CD14-positive monocyte (primary cell): ENCODE data around the gene CLEC17A. TPM values are rescaled to one million over a fixed set of nuclear protein-coding genes. Genes with fewer than 3 reads are reported as not detected.
A peak's percentile ranks its signal among the peaks of the same experiment; 100 is the strongest.

Experiments used
- DNase-seq, 3 donors: peaks; one replicate each; pipeline ENCODE4 v3.0.0-alpha.2; 2011 to 2022
- H2AFZ ChIP-seq: 2 replicates; pipeline ENCODE4 v1.6.0; 2012; ENCODE audit warnings: mild to moderate bottlenecking, low read depth, low read length, inconsistent platforms; ENCODE audit not compliant: insufficient read depth, poor library complexity, severe bottlenecking
- H3K27ac ChIP-seq, 2 donors: 1 replicate in 1 of 2; 2 replicates in 1 of 2; pipeline ENCODE4 v1.5.1; 2012 to 2013; ENCODE audit warnings: low read length in 2 of 2, control low read depth in 1 of 2, inconsistent platforms in 1 of 2, low read depth in 1 of 2, mild to moderate bottlenecking in 1 of 2
- H3K27me3 ChIP-seq, 2 donors: one replicate each; pipeline versions ENCODE4 v1.6.0 to v1.6.1; 2011 to 2013; ENCODE audit warnings: low read length in 2 of 2; ENCODE audit not compliant: control insufficient read depth in 2 of 2, insufficient read depth in 2 of 2
- H3K36me3 ChIP-seq, 2 donors: replicated peaks in 1 of 2; 1 replicate in 1 of 2; 2 replicates in 1 of 2; pipeline versions ENCODE4 v1.5.1 to v1.6.1; 2012 to 2013; ENCODE audit warnings: low read length in 2 of 2, control low read depth in 1 of 2, inconsistent platforms in 1 of 2, mild to moderate bottlenecking in 1 of 2; ENCODE audit not compliant: insufficient read depth in 2 of 2, control insufficient read depth in 1 of 2
- H3K4me1 ChIP-seq, 2 donors: 1 replicate in 1 of 2; 2 replicates in 1 of 2; pipeline versions ENCODE4 v1.5.1 to v1.6.1; 2012 to 2013; ENCODE audit warnings: low read length in 2 of 2, control low read depth in 1 of 2, inconsistent platforms in 1 of 2, mild to moderate bottlenecking in 1 of 2, moderate library complexity in 1 of 2; ENCODE audit not compliant: insufficient read depth in 2 of 2, control insufficient read depth in 1 of 2
- H3K4me2 ChIP-seq: replicated peaks from 2 replicates; pipeline ENCODE3; 2012; ENCODE audit warnings: low read length, moderate library complexity, mild to moderate bottlenecking; ENCODE audit not compliant: poor library complexity, severe bottlenecking; ENCODE audit errors: extremely low read depth
- H3K4me3 ChIP-seq, 3 experiments: fragments of 200-600 bp in 1 of 3; sonication (generic) in 1 of 3; replicated peaks in 1 of 3; 1 replicate in 2 of 3; 2 replicates in 1 of 3; pipeline ENCODE4 v1.5.1; 2011 to 2013; ENCODE audit warnings: low read length in 3 of 3, mild to moderate bottlenecking in 3 of 3, control low read depth in 2 of 3, low read depth in 2 of 3, inconsistent platforms in 1 of 3, moderate library complexity in 1 of 3
- H3K79me2 ChIP-seq: 2 replicates; pipeline ENCODE4 v1.6.0; 2012; ENCODE audit warnings: mild to moderate bottlenecking, control low read depth, inconsistent platforms, low read length, moderate library complexity; ENCODE audit not compliant: insufficient read depth
- H3K9ac ChIP-seq: 2 replicates; pipeline ENCODE4 v1.6.0; 2017; ENCODE audit warnings: low read length, mild to moderate bottlenecking; ENCODE audit not compliant: insufficient read depth, poor library complexity, severe bottlenecking
- H3K9me3 ChIP-seq, 2 donors: replicated peaks in 1 of 2; 1 replicate in 1 of 2; 2 replicates in 1 of 2; pipeline versions ENCODE4 v1.5.1 to v1.6.1; 2012 to 2013; ENCODE audit warnings: low read length in 2 of 2, control low read depth in 1 of 2; ENCODE audit not compliant: control insufficient read depth in 1 of 2, insufficient read depth in 1 of 2
- H4K20me1 ChIP-seq: 2 replicates; pipeline ENCODE4 v1.6.0; 2012; ENCODE audit warnings: mild to moderate bottlenecking, low read length, control low read depth, moderate library complexity; ENCODE audit not compliant: insufficient read depth
- H3K27ac Mint-ChIP-seq, 7 donors: one replicate each; pipeline ENCODE4 v1.8.0; 2020; ENCODE audit warnings: mild to moderate bottlenecking in 7 of 7, mixed read lengths in 7 of 7, moderate library complexity in 6 of 7, inconsistent platforms in 2 of 7
- H3K27me3 Mint-ChIP-seq, 3 donors: one replicate each; pipeline ENCODE4 v1.8.0; 2021 to 2022; ENCODE audit warnings: low read depth in 3 of 3, mild to moderate bottlenecking in 3 of 3, mixed read lengths in 3 of 3, moderate library complexity in 3 of 3, inconsistent platforms in 1 of 3
- H3K36me3 Mint-ChIP-seq, 2 donors: one replicate each; pipeline ENCODE4 v1.8.0; 2020; ENCODE audit warnings: mixed read lengths in 2 of 2, inconsistent platforms in 1 of 2, mild to moderate bottlenecking in 1 of 2
- H3K4me1 Mint-ChIP-seq: one replicate; pipeline ENCODE4 v1.8.0; 2020; ENCODE audit warnings: mild to moderate bottlenecking, mixed read lengths
- H3K4me3 Mint-ChIP-seq, 2 donors: one replicate each; pipeline ENCODE4 v1.8.0; 2020; ENCODE audit warnings: mild to moderate bottlenecking in 2 of 2, mixed read lengths in 2 of 2, moderate library complexity in 1 of 2
- H3K9me3 Mint-ChIP-seq, 7 donors: one replicate each; pipeline ENCODE4 v1.8.0; 2020 to 2022; ENCODE audit warnings: mixed read lengths in 7 of 7, mild to moderate bottlenecking in 6 of 7, moderate library complexity in 6 of 7, inconsistent platforms in 2 of 7
- CTCF ChIP-seq: fragments of 200-600 bp; IDR thresholded peaks from one replicate; pipeline ENCODE4 v1.8.0; 2022; ENCODE audit warnings: antibody characterized with exemption, mild to moderate bottlenecking
- WGBS: methylation state at CpG from one replicate; pipeline ENCODE4 v1.1.5; 2013; ENCODE audit warnings: missing lambda C conversion rate; ENCODE audit not compliant: insufficient coverage; 5-methylcytosine and 5-hydroxymethylcytosine counted together
- intact Hi-C, 2 donors: fragments of 100-400 bp; cut with micrococcal nuclease; formaldehyde crosslinking; loops; one replicate each; pipeline versions ENCODE4 v1.15.0 to v1.15.1; 2023
- polyA plus RNA-seq, 3 donors: library from polyadenylated mRNA; depleted of rRNA in 1 of 3; unstranded in 2 of 3; stranded (reverse) in 1 of 3; fragments of 300-500 nt in 2 of 3; fragments of >200 nt in 1 of 3; fragmentation: Illumina TruSeq in 2 of 3; gene quantifications; 1 replicate in 2 of 3; 2 replicates in 1 of 3; pipeline ENCODE4 v1.2.3, GENCODE V29; 2012 to 2021

The CLEC17A gene
- polyA plus RNA-seq, 3 donors = 0.62 to 3.4 (median 2.6) TPM

- Histone ChIP-seq H3K9me3 (no peaks in the 10 kb centered on the region), H3K27me3 (no peaks in the 10 kb centered on the region), H3K79me2 (peaks cover 43% of the 10 kb centered on the region), H4K20me1 (no peaks in the 10 kb centered on the region), H3K36me3 (peaks cover 0 to 5% of the 10 kb centered on the region in 2 donors), H3K9ac (no peak overlapping the region), H3K4me1 (no peaks in the 10 kb centered on the region), H3K4me2 (no peak overlapping the region), H3K27ac (no peak overlapping the region), H3K4me3 (no peak overlapping the region), H2AFZ (no peak overlapping the region)
- no peak overlapping the region for H3K4me3 Mint-ChIP-seq
- TF ChIP-seq CTCF = no peak
- H3K9me3 Mint-ChIP-seq = no peaks in the 10 kb centered on the region
- no peak for DNase-seq
- intact Hi-C loops = no loop called here
- peak overlapping the region in 1 of 7 donors; percentile 42 for H3K27ac Mint-ChIP-seq
- H3K4me1 Mint-ChIP-seq = peaks cover 7% of the 10 kb centered on the region
- peaks cover 15 to 34% of the 10 kb centered on the region in 2 donors for H3K36me3 Mint-ChIP-seq
- WGBS = 96% methylated on average over 4 of the region's 5 CpGs
- peaks cover 0 to 7% (median 3%) of the 10 kb centered on the region in 3 donors for H3K27me3 Mint-ChIP-seq
Observed at GRCh38 chr19:14544047-14544446, 38.8 kb upstream of the CLEC17A start.

DNA sequence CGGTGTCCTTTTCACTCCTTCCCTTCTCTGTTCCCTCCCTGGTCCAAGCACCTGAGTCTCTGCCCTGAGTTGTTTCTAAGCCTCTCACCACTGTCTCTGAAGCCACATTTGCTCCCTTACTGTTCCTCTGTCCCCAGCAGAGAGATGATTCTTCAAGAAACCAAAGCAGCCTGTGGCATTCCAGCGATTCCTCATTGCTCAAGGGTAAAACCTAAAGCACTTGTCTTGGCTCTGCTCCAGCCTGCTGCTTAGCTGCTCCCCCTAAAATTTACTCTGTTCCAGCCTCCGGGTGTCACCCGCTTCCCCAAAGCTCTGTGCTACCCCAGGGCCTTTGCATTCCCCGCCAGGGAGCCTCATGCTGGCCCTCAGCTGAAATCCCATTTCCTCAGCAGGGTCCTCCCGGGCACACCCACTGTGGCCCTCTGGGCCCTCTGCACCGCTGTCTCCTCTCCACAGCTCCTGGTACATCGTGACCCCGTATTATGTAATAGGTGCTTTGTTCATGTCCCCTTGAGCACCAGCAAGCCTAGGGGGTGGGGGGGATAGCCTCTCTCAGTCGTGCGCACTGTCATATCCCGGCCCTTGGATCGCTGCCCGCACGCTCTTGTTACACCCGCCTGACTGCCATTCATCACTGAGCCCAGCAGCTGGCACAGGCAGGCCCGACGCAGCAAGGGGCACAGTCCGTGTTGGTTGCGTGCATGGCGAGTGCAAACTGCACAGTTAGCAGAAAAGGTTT lies 37.7 kb upstream of the CLEC17A start:
- Mint-ChIP-seq H3K4me3 (no peak overlapping the region), H3K27me3 (peaks cover 0 to 7% (median 3%) of the 10 kb centered on the region in 3 donors), H3K4me1 (peaks cover 7% of the 10 kb centered on the region), H3K27ac (peak overlapping the region in 4 of 7 donors; percentile 23 to 79 (median 50)), H3K9me3 (no peaks in the 10 kb centered on the region), H3K36me3 (peaks cover 14 to 35% of the 10 kb centered on the region in 2 donors)
- WGBS = 88% methylated on average over 19 of the region's 21 CpGs
- H3K27me3 ChIP-seq = no peaks in the 10 kb centered on the region
- H3K27ac ChIP-seq = no peak overlapping the region
- no peak overlapping the region for H3K4me2 ChIP-seq
- H2AFZ ChIP-seq = no peak overlapping the region
- DNase-seq = no peak
- H3K79me2 ChIP-seq = peaks cover 37% of the 10 kb centered on the region
- intact Hi-C loops = no loop called here
- H3K4me3 ChIP-seq = no peak overlapping the region
- H3K9ac ChIP-seq = no peak overlapping the region
- H3K36me3 ChIP-seq = peaks cover 1 to 13% of the 10 kb centered on the region in 2 donors
- no peaks in the 10 kb centered on the region for H4K20me1 ChIP-seq
- TF ChIP-seq CTCF = no peak
- H3K9me3 ChIP-seq = no peaks in the 10 kb centered on the region
- no peaks in the 10 kb centered on the region for H3K4me1 ChIP-seq
